Thyroid gland (tissue), 4 donors: Measurements from ENCODE around the gene ANG. TPM values are rescaled to one million over a fixed set of nuclear protein-coding genes. Genes with fewer than 3 reads are reported as not detected.
A peak's percentile ranks its signal among the peaks of the same experiment; 100 is the strongest.

Source experiments
- DNase-seq, 2 donors: peaks; one replicate each; pipeline ENCODE4 v3.0.0-alpha.2; 2019
- H3K27ac ChIP-seq, 3 donors: fragments of 200-600 bp; sonication (generic); 1 replicate in 2 of 3; 2 replicates in 1 of 3; pipeline ENCODE4 v1.5.1; 2016 to 2019; ENCODE audit warnings: mild to moderate bottlenecking in 1 of 3, moderate library complexity in 1 of 3
- H3K27me3 ChIP-seq: fragments of 200-600 bp; sonication (generic); one replicate; pipeline ENCODE4 v1.5.1; 2019
- H3K36me3 ChIP-seq, 2 donors: fragments of 200-600 bp; sonication (generic); one replicate each; pipeline ENCODE4 v1.5.1; 2016 to 2019
- H3K4me1 ChIP-seq, 2 donors: fragments of 200-600 bp; sonication (generic); one replicate each; pipeline ENCODE4 v1.5.1; 2017 to 2019
- H3K4me3 ChIP-seq, 3 donors: fragments of 200-600 bp; sonication (generic); replicated peaks in 1 of 3; 1 replicate in 2 of 3; 2 replicates in 1 of 3; pipeline ENCODE4 v1.5.1; 2016; ENCODE audit warnings: mild to moderate bottlenecking in 1 of 3
- H3K9me3 ChIP-seq: fragments of 200-600 bp; sonication (generic); one replicate; pipeline ENCODE4 v1.5.1; 2017
- CTCF ChIP-seq, 6 experiments: fragments of 200-600 bp in 3 of 6; fragments of 450-650 bp in 3 of 6; sonication (generic) in 3 of 6; IDR thresholded peaks; one replicate each; pipeline ENCODE4 v1.5.1; 2016 to 2019; ENCODE audit warnings: antibody characterized with exemption in 6 of 6, mild to moderate bottlenecking in 2 of 6, inconsistent platforms in 1 of 6, moderate library complexity in 1 of 6
- POLR2A ChIP-seq, 2 donors: fragments of 450-650 bp; IDR thresholded peaks; one replicate each; pipeline ENCODE4 v1.6.1; 2017; ENCODE audit warnings: antibody characterized with exemption in 2 of 2, mild to moderate bottlenecking in 2 of 2, moderate library complexity in 1 of 2
- WGBS, 2 donors: methylation state at CpG; one replicate each; pipeline ENCODE4 v1.1.5; 2017; 5-methylcytosine and 5-hydroxymethylcytosine counted together
- intact Hi-C: fragments of 100-400 bp; cut with DNase I; formaldehyde crosslinking; loops from one replicate; pipeline ENCODE4 v1.15.1; 2023
- total RNA-seq, 4 donors: library from RNA; depleted of rRNA; stranded (reverse); fragments of >200 nt; gene quantifications; one replicate each; pipeline ENCODE4 v1.2.3, GENCODE V29; 2016

ANG gene
- total RNA-seq, 4 donors from 2014 or later: 2.8 to 17.6 (median 5.8) TPM

GRCh38 chr14:20707622-20708021, 19.1 kb downstream of the ANG start:
- no peak for TF ChIP-seq CTCF (IDR thresholded peaks at IDR 0.05)
- H3K27me3 ChIP-seq: no peaks in the 10 kb centered on the region
- H3K36me3 ChIP-seq: no peaks in the 10 kb centered on the region
- H3K4me1 ChIP-seq: peaks cover 0 to 13% of the 10 kb centered on the region in 2 donors
- H3K9me3 ChIP-seq: no peaks in the 10 kb centered on the region
- no peak overlapping the region for H3K27ac ChIP-seq
- 44 to 60% methylated on average over 2 of the region's 2 CpGs for WGBS, 2 donors
- DNase-seq: peak; percentile 44 to 49
- intact Hi-C loops: no loop called here
- H3K4me3 ChIP-seq: no peak overlapping the region

- H3K4me1 ChIP-seq: peaks cover 0 to 20% of the 10 kb centered on the region in 2 donors
- intact Hi-C loops: no loop called here
- no peak for DNase-seq
- H3K36me3 ChIP-seq: no peaks in the 10 kb centered on the region
- no peak overlapping the region for H3K4me3 ChIP-seq
- no peak overlapping the region for H3K27ac ChIP-seq
- no peaks in the 10 kb centered on the region for H3K9me3 ChIP-seq
- no peak for TF ChIP-seq POLR2A (IDR thresholded peaks at IDR 0.05)
- no peak for TF ChIP-seq CTCF (IDR thresholded peaks at IDR 0.05)
- H3K27me3 ChIP-seq: no peaks in the 10 kb centered on the region
- 56 to 67% methylated on average over 4 of the region's 4 CpGs for WGBS, 2 donors
Observed at GRCh38 chr14:20711261-20711660, 22.7 kb downstream of the ANG start.

GRCh38 chr14:20711685-20712084, 23.1 kb downstream of the ANG start:
- H3K27ac ChIP-seq: no peak overlapping the region
- H3K4me1 ChIP-seq: peaks cover 0 to 20% of the 10 kb centered on the region in 2 donors
- WGBS, 2 donors: 74 to 84% methylated on average over 4 of the region's 4 CpGs
- DNase-seq: no peak
- no peaks in the 10 kb centered on the region for H3K36me3 ChIP-seq
- H3K27me3 ChIP-seq: no peaks in the 10 kb centered on the region
- TF ChIP-seq CTCF (IDR thresholded peaks at IDR 0.05) (no peak), POLR2A (IDR thresholded peaks at IDR 0.05) (no peak)
- H3K4me3 ChIP-seq: no peak overlapping the region
- intact Hi-C loops: no loop called here
- H3K9me3 ChIP-seq: no peaks in the 10 kb centered on the region

- H3K27me3 ChIP-seq: no peaks in the 10 kb centered on the region
- no peak for DNase-seq
- TF ChIP-seq CTCF (IDR thresholded peaks at IDR 0.05) (no peak), POLR2A (IDR thresholded peaks at IDR 0.05) (no peak)
- no peak overlapping the region for H3K4me3 ChIP-seq
- intact Hi-C loops: no loop called here
- H3K36me3 ChIP-seq: no peaks in the 10 kb centered on the region
- 30 to 32% methylated on average over 2 of the region's 2 CpGs for WGBS, 2 donors
- H3K4me1 ChIP-seq: peaks cover 0 to 10% of the 10 kb centered on the region in 2 donors
- H3K27ac ChIP-seq: no peak overlapping the region
- H3K9me3 ChIP-seq: no peaks in the 10 kb centered on the region
Observed at GRCh38 chr14:20712904-20713303, 24.3 kb downstream of the ANG start.

- no peak overlapping the region for H3K4me3 ChIP-seq
Observed at GRCh38 chr14:20714593-20715250, 26.2 kb downstream of the ANG start.

More at GRCh38 chr14:20714593-20715250, 26.2 kb downstream of the ANG start:
- DNase-seq: peak; percentile 53 to 62
- Histone ChIP-seq H3K36me3 (no peaks in the 10 kb centered on the region), H3K4me1 (peaks cover 0 to 13% of the 10 kb centered on the region in 2 donors), H3K27ac (no peak overlapping the region), H3K27me3 (no peaks in the 10 kb centered on the region), H3K9me3 (no peaks in the 10 kb centered on the region)
- WGBS, 2 donors: 41 to 42% methylated on average over 4 of the region's 4 CpGs
- TF ChIP-seq POLR2A (IDR thresholded peaks at IDR 0.05) (no peak), CTCF (IDR thresholded peaks at IDR 0.05) (no peak)
- intact Hi-C loops: no loop called here
